GM23338 (cell line): Measurements from ENCODE around the gene KSR2.

ENCODE experiments used
- CREB1 ChIP-seq: fragments of 250-450 bp; sonication (Bioruptor Pico); IDR thresholded peaks from 2 replicates; pipeline ENCODE4 v1.5.0; 2020; ENCODE audit warnings: low read depth, mild to moderate bottlenecking, moderate library complexity
- CTCF ChIP-seq, 2 experiments: fragments of 200-600 bp in 1 of 2; sonication (generic) in 1 of 2; conservative IDR thresholded peaks; 2 replicates each; pipeline versions ENCODE4 v1.5.1 to v1.6.1; 2016 to 2017; ENCODE audit warnings: antibody characterized with exemption in 2 of 2, low read depth in 2 of 2, mild to moderate bottlenecking in 2 of 2, moderate library complexity in 1 of 2
- ETS1 ChIP-seq: IDR thresholded peaks from 2 replicates; pipeline ENCODE4 v1.6.1; 2016; ENCODE audit warnings: antibody characterized with exemption
- EZH2 ChIP-seq: fragments of 200-600 bp; sonication (generic); IDR thresholded peaks from one replicate; pipeline ENCODE4 v1.8.0; 2017; ENCODE audit warnings: antibody characterized with exemption, mild to moderate bottlenecking, low read depth; ENCODE audit not compliant: unreplicated experiment
- EZH2phosphoT487 ChIP-seq: fragments of 200-600 bp; sonication (generic); IDR thresholded peaks from one replicate; pipeline ENCODE4 v1.8.1; 2018; ENCODE audit warnings: antibody characterized with exemption; ENCODE audit not compliant: unreplicated experiment
- JUNB ChIP-seq: IDR thresholded peaks from one replicate; pipeline ENCODE4 v1.6.1; 2016; ENCODE audit warnings: antibody characterized with exemption; ENCODE audit not compliant: unreplicated experiment
- NANOG ChIP-seq: IDR thresholded peaks from 2 replicates; pipeline ENCODE4 v1.6.1; 2016; ENCODE audit warnings: antibody characterized with exemption, borderline replicate concordance
- POLR2AphosphoS5 ChIP-seq: IDR thresholded peaks from 2 replicates; pipeline ENCODE4 v1.6.1; 2016; ENCODE audit warnings: antibody characterized with exemption, low read depth
- REST ChIP-seq: IDR thresholded peaks from one replicate; pipeline ENCODE4 v1.6.1; 2018; ENCODE audit warnings: antibody characterized with exemption; ENCODE audit not compliant: unreplicated experiment
- STAT1 ChIP-seq: IDR thresholded peaks from one replicate; pipeline ENCODE4 v1.6.1; 2016; ENCODE audit warnings: antibody characterized with exemption; ENCODE audit not compliant: unreplicated experiment
- ZNF114 ChIP-seq: fragments of 250-450 bp; sonication (Bioruptor Pico); IDR thresholded peaks from 2 replicates; pipeline ENCODE4 v1.5.0; 2020; ENCODE audit warnings: mild to moderate bottlenecking, moderate library complexity

- TF ChIP-seq CTCF (conservative IDR thresholded peaks at IDR 0.05; ENCODE audit: low read depth in 2 of 2) = no peak
- no peak for TF ChIP-seq EZH2
- TF ChIP-seq POLR2AphosphoS5 = no peak
- no peak for TF ChIP-seq CREB1 (CRISPR knock-in tag)
- TF ChIP-seq ETS1 = no peak
- no peak for TF ChIP-seq EZH2phosphoT487
- no peak for TF ChIP-seq STAT1
- no peak for TF ChIP-seq REST
- TF ChIP-seq JUNB = no peak
- no peak for TF ChIP-seq ZNF114 (CRISPR knock-in tag)
- TF ChIP-seq NANOG = no peak
Measured at GRCh38 chr12:117491711-117492110, 477.1 kb downstream of the KSR2 start.
